GM10248 (cell line): ENCODE results near the gene GPR146.

Experiments used
- CTCF ChIA-PET: fragments of 300-600 bp; sonication (Branson Sonifier 250); formaldehyde crosslinking; extraction: SDS; loops from one replicate; lab custom pipeline; 2021; ENCODE audit warnings: antibody characterized with exemption; lab: Yijun Ruan, JAX
- POLR2A ChIA-PET: fragments of 350-650 bp; sonication (Branson Sonifier 250); formaldehyde crosslinking; extraction: SDS; loops from one replicate; lab custom pipeline; 2020; ENCODE audit warnings: antibody characterized with exemption; lab: Yijun Ruan, JAX
- DNase-seq: peaks from one replicate; pipeline ENCODE4 v3.0.0; 2012; ENCODE audit errors: extremely low spot score
- TF ChIP-seq, protein P1 (sequence below): IDR thresholded peaks from 2 replicates; pipeline ENCODE4 v1.5.1; 2012; ENCODE audit warnings: mild to moderate bottlenecking, low read depth; ENCODE audit errors: extremely low read depth, missing control alignments, control extremely low read depth

Gene GPR146

DNA sequence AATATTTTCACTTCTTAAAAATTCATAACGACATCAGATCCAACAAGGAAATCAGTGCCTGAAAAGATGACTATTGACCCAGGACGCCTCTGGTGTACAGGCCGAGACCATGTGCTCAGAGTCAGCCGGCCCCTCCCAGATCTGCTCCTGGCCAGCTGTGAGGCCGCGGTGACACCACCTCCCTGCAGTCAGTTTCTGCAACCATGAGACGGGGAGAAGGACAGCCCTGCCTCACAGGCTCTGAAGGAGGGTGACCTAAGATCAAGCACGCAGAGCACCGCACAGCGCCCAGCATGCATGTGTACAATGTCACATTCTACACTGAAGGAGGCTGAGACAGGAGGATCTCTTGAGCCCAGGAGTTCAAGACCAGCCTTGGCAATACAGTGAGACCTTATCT is 40.9 kb downstream of the GPR146 start:
- ChIA-PET POLR2A (no interaction called here), CTCF (interaction anchor here (1.2 to 5.4 kb wide), 11 partner anchors 8 to 97 kb away, joined by 3 to 73 read pairs (median 15); a partner anchor contains a TSS)
- TF ChIP-seq, protein P1, sequence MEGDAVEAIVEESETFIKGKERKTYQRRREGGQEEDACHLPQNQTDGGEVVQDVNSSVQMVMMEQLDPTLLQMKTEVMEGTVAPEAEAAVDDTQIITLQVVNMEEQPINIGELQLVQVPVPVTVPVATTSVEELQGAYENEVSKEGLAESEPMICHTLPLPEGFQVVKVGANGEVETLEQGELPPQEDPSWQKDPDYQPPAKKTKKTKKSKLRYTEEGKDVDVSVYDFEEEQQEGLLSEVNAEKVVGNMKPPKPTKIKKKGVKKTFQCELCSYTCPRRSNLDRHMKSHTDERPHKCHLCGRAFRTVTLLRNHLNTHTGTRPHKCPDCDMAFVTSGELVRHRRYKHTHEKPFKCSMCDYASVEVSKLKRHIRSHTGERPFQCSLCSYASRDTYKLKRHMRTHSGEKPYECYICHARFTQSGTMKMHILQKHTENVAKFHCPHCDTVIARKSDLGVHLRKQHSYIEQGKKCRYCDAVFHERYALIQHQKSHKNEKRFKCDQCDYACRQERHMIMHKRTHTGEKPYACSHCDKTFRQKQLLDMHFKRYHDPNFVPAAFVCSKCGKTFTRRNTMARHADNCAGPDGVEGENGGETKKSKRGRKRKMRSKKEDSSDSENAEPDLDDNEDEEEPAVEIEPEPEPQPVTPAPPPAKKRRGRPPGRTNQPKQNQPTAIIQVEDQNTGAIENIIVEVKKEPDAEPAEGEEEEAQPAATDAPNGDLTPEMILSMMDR = no peak
- no peak for DNase-seq

DNA sequence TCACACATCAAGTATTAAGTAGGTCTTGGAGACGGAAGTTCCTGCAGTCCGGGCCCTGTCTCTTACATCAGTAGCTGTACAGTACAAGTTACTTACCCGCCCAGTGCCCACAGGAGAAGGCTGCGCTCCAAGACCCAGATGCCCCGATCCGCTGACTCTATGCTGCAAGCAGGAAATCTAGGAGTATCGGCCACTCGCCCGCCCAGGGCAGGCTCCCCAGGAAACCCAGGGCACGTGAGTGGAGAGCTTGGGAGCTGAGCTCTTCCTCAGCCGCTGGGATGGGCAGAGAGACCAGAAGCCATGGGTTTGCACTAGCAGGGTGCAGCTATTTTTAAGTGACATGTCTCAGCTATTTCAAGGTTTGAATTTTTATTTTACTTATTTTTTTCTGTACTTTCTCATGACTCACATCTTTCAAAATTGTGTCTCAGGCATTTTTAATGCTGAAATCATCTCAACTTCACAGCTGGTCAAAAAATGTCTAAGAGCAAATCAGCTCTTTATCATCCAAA is 41.6 kb downstream of the GPR146 start:
- ChIA-PET CTCF (interaction anchor here (0.7 to 5.4 kb wide), 28 partner anchors 8 to 172 kb away, joined by 3 to 73 read pairs (median 4); a partner anchor contains a TSS), POLR2A (interaction anchor here (0.6 kb wide), 1 partner anchor 334 kb away, joined by 5 read pairs; no protein-coding TSS in a partner anchor)
- TF ChIP-seq, protein P1 = no peak
- DNase-seq = no peak

DNA sequence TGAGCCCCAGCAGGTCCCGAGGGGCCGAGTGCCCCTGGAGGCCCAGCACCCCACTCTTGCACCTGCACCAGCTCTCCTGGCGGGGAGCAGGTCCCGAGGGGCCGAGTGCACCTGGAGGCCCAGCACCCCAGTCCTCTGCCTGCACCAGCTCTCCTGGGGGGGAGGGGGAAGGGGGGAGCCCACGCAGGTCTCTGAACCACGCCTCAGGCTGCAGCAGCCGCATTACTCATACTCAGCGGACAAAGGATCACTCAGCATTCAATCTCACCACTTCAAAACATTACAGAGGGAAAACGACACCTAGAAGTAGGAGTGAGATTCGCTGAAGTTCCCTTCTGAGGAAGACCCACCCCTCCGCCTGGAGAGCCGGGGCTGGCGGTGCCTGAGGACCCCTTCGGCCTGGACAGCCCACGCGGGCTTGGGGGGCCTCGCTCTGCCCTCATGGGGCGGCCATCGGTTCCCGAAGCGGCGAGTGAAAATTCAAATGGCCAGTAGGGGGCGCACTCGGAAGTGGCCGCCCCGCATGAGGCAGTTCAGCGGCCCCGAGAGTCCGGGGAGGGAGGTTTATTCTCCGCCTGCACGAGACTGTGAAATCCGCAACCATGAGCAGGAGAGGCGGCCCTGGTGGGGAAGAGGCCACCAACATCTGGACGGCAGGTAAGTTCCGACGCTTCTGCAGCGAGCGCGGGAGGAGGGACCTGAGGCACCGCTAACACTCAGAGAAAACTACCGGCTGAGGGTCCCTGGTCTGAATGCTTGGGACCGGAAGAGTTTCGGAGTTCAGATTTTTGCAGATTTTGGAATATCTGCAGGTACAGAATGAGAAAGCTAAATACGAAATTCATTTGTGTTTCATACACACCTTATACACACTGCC is 42.5 kb downstream of the GPR146 start:
- ChIA-PET CTCF (interaction anchor here (0.6 to 5.4 kb wide), 33 partner anchors 8 to 173 kb away, joined by 3 to 73 read pairs (median 4); a partner anchor contains a TSS), POLR2A (interaction anchor here (0.6 kb wide), 1 partner anchor 335 kb away, joined by 5 read pairs; no protein-coding TSS in a partner anchor)
- DNase-seq = peak; percentile 90
- TF ChIP-seq, protein P1 = peak; percentile 85

DNA sequence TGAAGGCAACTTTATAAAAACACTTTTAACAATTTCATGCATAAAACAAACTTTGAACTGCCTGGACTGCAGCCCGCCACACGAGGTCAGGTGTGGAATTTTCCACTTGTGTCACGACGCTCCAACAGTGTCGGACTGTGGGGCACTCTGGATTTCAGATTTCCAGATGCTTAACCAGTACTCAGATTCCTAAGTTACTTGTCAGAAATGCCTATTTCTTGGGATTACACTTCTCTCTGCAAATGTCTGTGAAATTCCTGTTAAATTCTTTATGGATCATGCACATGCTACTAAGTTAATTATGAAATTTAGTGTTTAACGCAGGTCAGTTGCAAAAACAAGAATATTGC is 43.1 kb downstream of the GPR146 start:
- ChIA-PET POLR2A (no interaction called here), CTCF (interaction anchor here (0.6 to 5.4 kb wide), 9 partner anchors 8 to 96 kb away, joined by 3 to 73 read pairs (median 6); a partner anchor contains a TSS)
- no peak for DNase-seq
- TF ChIP-seq, protein P1 = no peak

DNA sequence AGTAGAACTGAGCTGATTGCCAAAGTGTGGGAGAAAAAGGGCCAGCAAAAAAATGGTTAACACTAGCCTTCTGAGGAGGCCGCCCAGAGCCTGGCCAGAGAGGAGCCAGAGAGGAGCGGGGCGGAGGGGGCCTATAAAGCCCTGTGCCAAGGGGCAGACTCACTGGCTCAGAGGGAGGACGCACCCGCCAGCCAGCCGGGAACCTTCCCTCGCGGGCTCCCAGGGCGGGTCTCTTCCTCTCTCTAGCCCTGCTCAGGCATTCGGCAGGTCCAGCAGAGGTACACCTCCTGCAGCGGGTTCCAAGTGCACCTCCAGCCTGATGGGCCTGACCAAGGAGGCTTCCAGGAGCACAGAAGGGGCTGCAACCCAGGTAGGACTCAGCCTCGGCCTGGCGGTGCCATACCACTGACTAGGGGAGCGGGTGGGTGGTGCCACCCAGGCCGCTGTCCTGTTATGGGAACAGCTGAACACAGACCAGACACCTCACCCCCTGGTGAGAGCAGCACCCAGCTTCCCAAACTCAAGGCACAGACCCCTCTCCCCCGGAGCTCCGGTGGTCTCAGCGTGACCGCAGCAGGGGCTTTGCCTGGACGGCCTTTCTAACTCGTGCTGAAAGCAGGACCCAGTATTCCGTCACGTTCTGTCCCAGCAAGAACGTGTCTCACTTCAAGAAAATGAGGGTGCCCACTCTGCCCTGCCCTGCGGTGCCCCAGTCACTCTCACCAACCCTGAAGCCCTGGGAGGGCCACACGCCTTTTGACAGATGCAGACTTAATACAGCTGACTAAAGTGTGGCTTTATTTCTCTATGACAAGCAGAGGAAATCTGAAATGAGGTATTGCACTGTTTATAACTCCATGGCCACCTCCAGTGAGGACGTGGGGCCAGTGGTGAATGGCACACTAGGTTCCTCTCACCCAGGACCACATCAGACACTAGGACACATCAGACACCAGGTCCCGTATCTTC is 43.9 kb downstream of the GPR146 start, which contains the start of gene GPER1:
TSS of gene GPER1 (plus strand) at position 162 of the 969 bp plus-strand sequence. CDS start 3,616 bp downstream, outside the sequence.
- TF ChIP-seq, protein P1 = no peak
- ChIA-PET CTCF (interaction anchor here (1.0 to 5.4 kb wide), 10 partner anchors 7 to 96 kb away, joined by 3 to 73 read pairs (median 6); a partner anchor contains a TSS), POLR2A (no interaction called here)
- no peak for DNase-seq
